IMR-90 (cell line): ENCODE data around the gene CDC20B. TPM values are rescaled to one million over a fixed set of nuclear protein-coding genes. Genes with fewer than 3 reads are reported as not detected.

Source experiments
- ATAC-seq: fragments of 200-7000 bp; cut with Tn5 transposase; 2 replicates; pipeline ENCODE4 v1.9.1; 2020; ENCODE audit warnings: low read depth, mild to moderate bottlenecking, moderate library complexity
- BruUV-seq: library from RNA; stranded (reverse); fragments of 400-500 nt; replicated peaks from 2 replicates; lab custom pipeline; 2021; lab: Mats Ljungman, UMichigan
- CTCF ChIA-PET: fragments of 300-600 bp; formaldehyde crosslinking; extraction: SDS; loops from one replicate; lab custom pipeline; 2021; ENCODE audit warnings: antibody characterized with exemption; lab: Yijun Ruan, JAX
- POLR2A ChIA-PET: fragments of 300-600 bp; sonication (Branson Sonifier 250); formaldehyde crosslinking; loops from one replicate; lab custom pipeline; 2022; ENCODE audit warnings: antibody characterized with exemption; ENCODE audit not compliant: unreplicated experiment; lab: Charles Lee
- DNase-seq: peaks from one replicate; pipeline ENCODE4 v3.0.0; 2013
- H2AFZ ChIP-seq: replicated peaks from 2 replicates; pipeline ENCODE3; 2013; ENCODE audit warnings: low read length, mild to moderate bottlenecking; ENCODE audit not compliant: poor library complexity
- H2AK5ac ChIP-seq: 2 replicates; pipeline ENCODE4 v1.6.1; 2013; ENCODE audit warnings: low read depth, low read length, inconsistent platforms
- H2AK9ac ChIP-seq: replicated peaks from 2 replicates; pipeline ENCODE3; 2013; ENCODE audit warnings: mild to moderate bottlenecking, low read depth, low read length, moderate library complexity; ENCODE audit not compliant: poor library complexity
- H2BK120ac ChIP-seq: 2 replicates; pipeline ENCODE4 v1.6.1; 2013; ENCODE audit warnings: low read depth, low read length, inconsistent platforms
- H2BK15ac ChIP-seq: 3 replicates; pipeline ENCODE4 v1.6.1; 2013; ENCODE audit warnings: low read depth, low read length, inconsistent platforms
- H2BK20ac ChIP-seq: 2 replicates; pipeline ENCODE4 v1.6.1; 2013; ENCODE audit warnings: low read depth, mild to moderate bottlenecking, inconsistent platforms, low read length, moderate library complexity
- H2BK5ac ChIP-seq: 2 replicates; pipeline ENCODE4 v1.6.1; 2013; ENCODE audit warnings: mild to moderate bottlenecking, low read depth, low read length, inconsistent platforms; ENCODE audit not compliant: poor library complexity, severe bottlenecking
- H3K14ac ChIP-seq: replicated peaks from 2 replicates; pipeline ENCODE4 v1.6.1; 2013; ENCODE audit warnings: low read depth, low read length, inconsistent platforms
- H3K18ac ChIP-seq: 2 replicates; pipeline ENCODE4 v1.6.1; 2013; ENCODE audit warnings: low read depth, low read length, control low read depth
- H3K23ac ChIP-seq: 2 replicates; pipeline ENCODE4 v1.6.1; 2013; ENCODE audit warnings: low read depth, low read length, inconsistent platforms
- H3K27ac ChIP-seq: 2 replicates; pipeline ENCODE4 v1.5.1; 2013; ENCODE audit warnings: mild to moderate bottlenecking, control low read depth, low read length; ENCODE audit not compliant: insufficient read depth
- H3K27me3 ChIP-seq: 2 replicates; pipeline ENCODE4 v1.6.1; 2013; ENCODE audit warnings: low read length; ENCODE audit not compliant: control insufficient read depth, insufficient read depth
- H3K36me3 ChIP-seq: 2 replicates; pipeline ENCODE4 v1.6.1; 2013; ENCODE audit warnings: low read length, mixed read lengths; ENCODE audit not compliant: control insufficient read depth, insufficient read depth
- H3K4ac ChIP-seq: 2 replicates; pipeline ENCODE4 v1.6.1; 2013; ENCODE audit warnings: low read depth, low read length, inconsistent platforms
- H3K4me1 ChIP-seq: 2 replicates; pipeline ENCODE4 v1.6.1; 2013; ENCODE audit warnings: low read length, mixed read lengths; ENCODE audit not compliant: control insufficient read depth, insufficient read depth
- H3K4me2 ChIP-seq: 2 replicates; pipeline ENCODE4 v1.6.1; 2013; ENCODE audit warnings: low read depth, mild to moderate bottlenecking, control low read depth, low read length, moderate library complexity
- H3K4me3 ChIP-seq: 2 replicates; pipeline ENCODE4 v1.5.1; 2013; ENCODE audit warnings: low read depth, mild to moderate bottlenecking, control low read depth, low read length, moderate library complexity; ENCODE audit not compliant: insufficient read depth
- H3K56ac ChIP-seq: 2 replicates; pipeline ENCODE4 v1.6.1; 2013; ENCODE audit warnings: low read length, inconsistent platforms; ENCODE audit not compliant: insufficient read depth; ENCODE audit errors: extremely low read depth
- H3K79me1 ChIP-seq, 2 experiments: 2 replicates each; pipeline ENCODE4 v1.6.1; 2013; ENCODE audit warnings: low read length in 2 of 2, inconsistent platforms in 1 of 2, low read depth in 1 of 2
- H3K9ac ChIP-seq: 2 replicates; pipeline ENCODE4 v1.6.1; 2013; ENCODE audit warnings: low read depth, low read length, control low read depth
- H3K9me1 ChIP-seq: 2 replicates; pipeline ENCODE4 v1.6.1; 2013; ENCODE audit warnings: low read length, inconsistent platforms; ENCODE audit not compliant: insufficient read depth
- H3K9me3 ChIP-seq: 2 replicates; pipeline ENCODE4 v1.6.1; 2013; ENCODE audit warnings: low read length; ENCODE audit not compliant: control insufficient read depth, insufficient read depth
- H4K20me1 ChIP-seq: 2 replicates; pipeline ENCODE4 v1.6.1; 2013; ENCODE audit warnings: low read length, inconsistent platforms; ENCODE audit not compliant: insufficient read depth
- H4K5ac ChIP-seq: 2 replicates; pipeline ENCODE4 v1.6.1; 2013; ENCODE audit warnings: mild to moderate bottlenecking, low read depth, low read length, control low read depth
- H4K8ac ChIP-seq, 2 experiments: 2 replicates each; pipeline ENCODE4 v1.6.1; 2013; ENCODE audit warnings: low read depth in 2 of 2, low read length in 2 of 2, control low read depth in 1 of 2, inconsistent platforms in 1 of 2
- H4K91ac ChIP-seq: 2 replicates; pipeline ENCODE4 v1.6.1; 2013; ENCODE audit warnings: low read depth, low read length, inconsistent platforms; ENCODE audit not compliant: insufficient read depth
- ELK1 ChIP-seq: fragments of 150-350 bp; IDR thresholded peaks from 2 replicates; pipeline ENCODE4 v1.6.1; 2016; ENCODE audit warnings: low read depth, mild to moderate bottlenecking, low read length, moderate library complexity, borderline replicate concordance
- POLR2A ChIP-seq: IDR thresholded peaks from 2 replicates; pipeline ENCODE4 v1.6.1; 2012; ENCODE audit warnings: mild to moderate bottlenecking, low read depth, low read length
- WGBS, 2 experiments: methylation state at CpG; one replicate each; pipeline versions ENCODE4 v1.1.5 to v1.1.7; 2013; ENCODE audit warnings: missing lambda C conversion rate in 2 of 2; ENCODE audit not compliant: insufficient read length in 1 of 2; ENCODE audit errors: extremely low coverage in 2 of 2; 5-methylcytosine and 5-hydroxymethylcytosine counted together
- dilution Hi-C: fragments of 300-500 bp; cut with HindIII; formaldehyde crosslinking; loops from one replicate; pipeline ENCODE4 v1.14.3; 2018; ENCODE audit warnings: low sequenced_read_pairs; ENCODE audit not compliant: unreplicated experiment
- in situ Hi-C: fragments of 300-500 bp; cut with MboI; formaldehyde crosslinking; loops from 3 replicates; pipeline ENCODE4 v1.14.3; 2019; ENCODE audit warnings: low sequenced_read_pairs, inconsistent platforms, mixed read lengths
- intact Hi-C: fragments of 100-400 bp; cut with micrococcal nuclease; formaldehyde crosslinking; loops from 2 replicates; pipeline ENCODE4 v1.10.0; 2022
- polyA plus RNA-seq, 3 experiments: library from polyadenylated mRNA; depleted of rRNA; stranded (reverse); fragments of >200 nt; gene quantifications; 2 replicates each; pipeline ENCODE4 v1.2.3, GENCODE V29; 2012; ENCODE audit warnings: low replicate concordance in 1 of 3
- total RNA-seq: library from RNA; depleted of rRNA; stranded (reverse); fragments of >200 nt; gene quantifications from 2 replicates; pipeline ENCODE4 v1.2.3, GENCODE V29; 2012

The CDC20B gene
- total and polyA plus RNA-seq, 2 of the 4 experiments (the other 2 are of a cell fraction), result not detected

GRCh38 chr5:55102348-55102747, 70.6 kb downstream of the CDC20B start, which contains the start of gene GZMA:
GZMA (plus strand) TSS chr5:55102646; CDS start chr5:55102683, 37 bp downstream.
- in situ Hi-C loops, result no loop called here
- no peaks in the 10 kb centered on the region for H3K4me1 ChIP-seq
- WGBS, 2 experiments, result no CpG with 5 or more reads among the region's 3 CpGs

More at GRCh38 chr5:55102348-55102747, 70.6 kb downstream of the CDC20B start, which contains the start of gene GZMA:
- Histone ChIP-seq H3K18ac (no peak within 1 kb of the TSS), H4K8ac (no peak within 1 kb of the TSS), H2BK5ac (no peak within 1 kb of the TSS), H3K23ac (no peak within 1 kb of the TSS), H3K4me2 (no peak within 1 kb of the TSS), H2BK20ac (no peak within 1 kb of the TSS), H3K4me3 (no peak within 1 kb of the TSS), H2BK15ac (no peak within 1 kb of the TSS), H3K79me1 (no peaks in the 10 kb centered on the region), H3K14ac (no peak within 1 kb of the TSS), H4K5ac (no peak within 1 kb of the TSS), H2BK120ac (no peak within 1 kb of the TSS), H3K56ac (no peak within 1 kb of the TSS), H3K9me3 (no peaks in the 10 kb centered on the region), H4K20me1 (no peaks in the 10 kb centered on the region), H3K27me3 (peaks cover 17% of the 10 kb centered on the region), H3K9ac (no peak within 1 kb of the TSS), H4K91ac (no peak within 1 kb of the TSS), H3K4ac (no peak within 1 kb of the TSS), H3K27ac (no peak within 1 kb of the TSS), H2AFZ (no peak within 1 kb of the TSS), H3K9me1 (no peaks in the 10 kb centered on the region), H2AK5ac (no peak within 1 kb of the TSS), H3K36me3 (no peaks in the 10 kb centered on the region), H2AK9ac (no peak within 1 kb of the TSS)
- intact Hi-C loops (no loop called here), dilution Hi-C loops (no loop called here)
- no TSS peak for BruUV-seq
- ChIA-PET CTCF (no interaction called here), POLR2A (no interaction called here)
- ATAC-seq (no peak), DNase-seq (no peak)
- no peak for TF ChIP-seq POLR2A
- no peak for TF ChIP-seq ELK1
